ENCODE measurements around the gene AVPR2. TPM values are rescaled to one million over a fixed set of nuclear protein-coding genes. Genes with fewer than 3 reads are reported as not detected.
A peak's percentile ranks its signal among the peaks of the same experiment; 100 is the strongest.

AVPR2 gene
- total and polyA plus RNA-seq, 9 of the 15 experiments (the other 6 are each of a cell fraction or from before 2014, with no cell fraction given) = not detected

DNA sequence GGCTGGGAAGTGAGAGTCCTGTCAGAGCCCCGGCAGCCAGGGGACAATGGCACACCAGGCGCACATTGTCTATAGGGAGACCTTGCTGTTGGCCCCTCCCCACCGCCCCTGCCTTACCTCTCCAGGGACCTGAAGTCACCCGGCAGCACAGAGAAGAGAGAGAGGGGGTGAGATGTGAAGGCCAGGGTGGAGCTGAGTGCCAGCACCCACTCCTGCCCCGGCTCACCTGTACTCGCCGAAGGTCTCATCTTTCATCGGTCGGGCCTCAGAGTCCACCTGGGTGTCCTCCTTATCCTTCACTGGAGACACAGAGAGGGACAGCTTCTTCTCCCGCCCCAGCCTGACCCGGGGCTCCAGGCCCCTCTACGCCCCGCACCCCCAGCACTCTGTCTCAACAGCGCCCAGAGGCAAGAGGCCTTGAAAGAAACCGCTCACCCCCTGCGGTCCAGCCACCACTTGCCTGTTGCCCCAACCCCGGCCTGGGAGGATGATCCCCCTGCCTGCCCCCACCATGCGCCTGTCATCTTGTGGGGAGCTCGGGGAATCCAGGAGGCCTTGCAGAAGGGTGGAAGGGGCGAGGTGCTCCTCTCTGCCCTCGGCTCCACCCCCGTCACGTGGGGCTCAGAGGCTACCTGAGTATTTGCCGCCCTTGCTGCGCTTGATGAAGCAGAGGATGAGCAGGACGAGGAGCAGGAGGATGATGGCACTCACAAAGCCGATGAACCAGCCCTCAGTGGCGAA lies 41.1 kb upstream of the AVPR2 start:
- H3K9me1 ChIP-seq (ENCODE audit: control insufficient read depth, insufficient read depth, low read length) = no peaks in the 10 kb centered on the region
- 0 out of 2 replicates have a peak, but pooled peaks cover 5% of the 10 kb centered on the region for H4K20me1 ChIP-seq (replicated peaks; ENCODE audit: control insufficient read depth, insufficient read depth, low read length)
- intact Hi-C loops (cut with micrococcal nuclease) (no loop called here), in situ Hi-C loops (cut with MboI) (no loop called here)
- no peaks in the 10 kb centered on the region for H3K36me3 ChIP-seq (ENCODE audit: control insufficient read depth, insufficient read depth, low read length)
- peaks cover 16 to 67% of the 10 kb centered on the region in 2 experiments; a peak in 4 of 5 replicates for H3K27me3 ChIP-seq (ENCODE audit: control insufficient read depth in 2 of 2, insufficient read depth in 2 of 2, low read length in 2 of 2)
- H3K9ac ChIP-seq (ENCODE audit: insufficient read depth in 1 of 2, low read depth in 2 of 2, low read length in 2 of 2) = no peak overlapping the region
- no peak overlapping the region for H3K27ac ChIP-seq (ENCODE audit: extremely low read depth, low read depth, low read length)
- no peak overlapping the region for H3K4me2 ChIP-seq (ENCODE audit: insufficient read depth, low read length)
- no peak for FAIRE-seq
- H3K4me3 ChIP-seq = no peak overlapping the region
- BruUV-seq (replicated peaks) = no TSS peak
- no peak for DNase-seq (ENCODE audit: extremely low read depth in 1 of 4, low spot score in 3 of 4)
- peaks cover 0 to 32% of the 10 kb centered on the region in 2 experiments; a peak in 2 of 5 replicates for H3K4me1 ChIP-seq (replicated peaks in 1 of 2; ENCODE audit: control insufficient read depth in 2 of 2, insufficient read depth in 2 of 2, low read length in 2 of 2)
- no peak overlapping the region for H2AFZ ChIP-seq (ENCODE audit: low read depth, low read length)
- WGBS (ENCODE audit: insufficient coverage, low coverage, missing lambda C conversion rate) = 4% methylated on average over 13 of the region's 28 CpGs
- ChIA-PET POLR2A (interaction anchor here (0.5 kb wide), 1 partner anchor 189 kb away, joined by 3 read pairs; no protein-coding TSS in a partner anchor), CTCF (ENCODE audit: low intra/inter-chr PET ratio) (no interaction called here)
- ATAC-seq = no peak
- H3K9me3 ChIP-seq (replicated peaks; ENCODE audit: control insufficient read depth, insufficient read depth, low read depth, low read length) = no peaks in the 10 kb centered on the region
- no peaks in the 10 kb centered on the region for H3K79me2 ChIP-seq (ENCODE audit: control insufficient read depth, insufficient read depth, low read length)
- TF ChIP-seq CHD1 (IDR thresholded peaks at IDR 0.05; ENCODE audit: low read length) (no peak), CEBPG (CRISPR knock-in tag; IDR thresholded peaks at IDR 0.05) (no peak), CEBPG (tag; conservative IDR thresholded peaks at IDR 0.05 in 1 of 2, IDR thresholded peaks at IDR 0.05 in 1 of 2) (no peak), USF2 (CRISPR knock-in tag; IDR thresholded peaks at IDR 0.05) (peak; percentile 57), NR2C1 (IDR thresholded peaks at IDR 0.05) (no peak), NR2C1 (tag; IDR thresholded peaks at IDR 0.05) (no peak), HNRNPK (IDR thresholded peaks at IDR 0.05; ENCODE audit: low read depth, low read length, poor library complexity, severe bottlenecking) (no peak), DIDO1 (tag; IDR thresholded peaks at IDR 0.05; ENCODE audit: low read depth) (no peak), MBD2 (IDR thresholded peaks at IDR 0.05; ENCODE audit: borderline replicate concordance, low read depth) (no peak), ETS2 (tag; IDR thresholded peaks at IDR 0.05; ENCODE audit: borderline replicate concordance, poor library complexity, severe bottlenecking) (no peak), POLR3G (IDR thresholded peaks at IDR 0.05; ENCODE audit: extremely low read depth, insufficient read length, insufficient replicate concordance) (no peak), BRCA1 (IDR thresholded peaks at IDR 0.05) (no peak), BRCA1 (CRISPR knock-in tag; IDR thresholded peaks at IDR 0.05) (no peak), TAF7 (tag; IDR thresholded peaks at IDR 0.05) (no peak), E2F6 (IDR thresholded peaks at IDR 0.05; ENCODE audit: borderline replicate concordance in 1 of 2, extremely low read depth in 1 of 2, insufficient read depth in 1 of 2, insufficient read length in 1 of 2, low read depth in 1 of 2, low read length in 1 of 2, poor library complexity in 1 of 2, severe bottlenecking in 1 of 2) (peak in 1 of 2 experiments; percentile 44)
- TF ChIP-seq, protein P1, sequence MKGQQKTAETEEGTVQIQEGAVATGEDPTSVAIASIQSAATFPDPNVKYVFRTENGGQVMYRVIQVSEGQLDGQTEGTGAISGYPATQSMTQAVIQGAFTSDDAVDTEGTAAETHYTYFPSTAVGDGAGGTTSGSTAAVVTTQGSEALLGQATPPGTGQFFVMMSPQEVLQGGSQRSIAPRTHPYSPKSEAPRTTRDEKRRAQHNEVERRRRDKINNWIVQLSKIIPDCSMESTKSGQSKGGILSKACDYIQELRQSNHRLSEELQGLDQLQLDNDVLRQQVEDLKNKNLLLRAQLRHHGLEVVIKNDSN (CRISPR knock-in tag; IDR thresholded peaks at IDR 0.05) = peak; percentile 64
- TF ChIP-seq, protein P2, sequence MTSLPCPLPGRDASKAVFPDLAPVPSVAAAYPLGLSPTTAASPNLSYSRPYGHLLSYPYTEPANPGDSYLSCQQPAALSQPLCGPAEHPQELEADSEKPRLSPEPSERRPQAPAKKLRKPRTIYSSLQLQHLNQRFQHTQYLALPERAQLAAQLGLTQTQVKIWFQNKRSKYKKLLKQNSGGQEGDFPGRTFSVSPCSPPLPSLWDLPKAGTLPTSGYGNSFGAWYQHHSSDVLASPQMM (CRISPR knock-in tag; IDR thresholded peaks at IDR 0.05) = no peak

Data from K562 (cell line).